ENCODE results near the gene CDKN1B.

The CDKN1B gene

DNA sequence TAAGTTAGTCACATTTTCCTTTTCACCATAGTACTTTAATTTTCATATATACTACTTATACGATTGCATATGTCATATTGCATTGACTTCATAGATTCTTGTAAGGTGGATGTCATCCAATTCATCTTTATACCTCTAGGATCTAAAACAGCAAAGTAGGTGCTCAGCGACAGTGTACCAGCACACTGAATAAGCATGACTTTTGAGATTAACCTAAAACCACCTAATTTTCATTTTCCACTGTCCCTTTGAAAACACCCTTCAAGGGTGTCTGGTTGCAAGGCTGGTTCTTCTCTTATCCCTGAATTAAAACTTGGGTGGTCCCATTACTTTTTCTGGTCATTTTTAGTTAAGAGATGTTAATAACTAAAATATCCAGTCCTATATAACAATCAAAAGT is 25.6 kb upstream of the CDKN1B start:
- no peak for TF ChIP-seq EZH2 (IDR thresholded peaks at IDR 0.05; ENCODE audit: borderline replicate concordance, low read length)
- TF ChIP-seq, protein P1, sequence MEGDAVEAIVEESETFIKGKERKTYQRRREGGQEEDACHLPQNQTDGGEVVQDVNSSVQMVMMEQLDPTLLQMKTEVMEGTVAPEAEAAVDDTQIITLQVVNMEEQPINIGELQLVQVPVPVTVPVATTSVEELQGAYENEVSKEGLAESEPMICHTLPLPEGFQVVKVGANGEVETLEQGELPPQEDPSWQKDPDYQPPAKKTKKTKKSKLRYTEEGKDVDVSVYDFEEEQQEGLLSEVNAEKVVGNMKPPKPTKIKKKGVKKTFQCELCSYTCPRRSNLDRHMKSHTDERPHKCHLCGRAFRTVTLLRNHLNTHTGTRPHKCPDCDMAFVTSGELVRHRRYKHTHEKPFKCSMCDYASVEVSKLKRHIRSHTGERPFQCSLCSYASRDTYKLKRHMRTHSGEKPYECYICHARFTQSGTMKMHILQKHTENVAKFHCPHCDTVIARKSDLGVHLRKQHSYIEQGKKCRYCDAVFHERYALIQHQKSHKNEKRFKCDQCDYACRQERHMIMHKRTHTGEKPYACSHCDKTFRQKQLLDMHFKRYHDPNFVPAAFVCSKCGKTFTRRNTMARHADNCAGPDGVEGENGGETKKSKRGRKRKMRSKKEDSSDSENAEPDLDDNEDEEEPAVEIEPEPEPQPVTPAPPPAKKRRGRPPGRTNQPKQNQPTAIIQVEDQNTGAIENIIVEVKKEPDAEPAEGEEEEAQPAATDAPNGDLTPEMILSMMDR (IDR thresholded peaks at IDR 0.05; ENCODE audit: low read length) = no peak
- H3K9me2 ChIP-seq (ENCODE audit: low read depth, low read length) = no peaks in the 10 kb centered on the region
- H3K27me3 ChIP-seq (ENCODE audit: insufficient read depth, low read length) = no peaks in the 10 kb centered on the region
- peak overlapping the region; percentile 95 for H3K27ac ChIP-seq (ENCODE audit: low read depth, low read length, poor library complexity, severe bottlenecking)
- H3K4me3 ChIP-seq (ENCODE audit: low read depth, low read length, poor library complexity, severe bottlenecking) = peak overlapping the region; percentile 24
- H4K20me1 ChIP-seq (ENCODE audit: insufficient read depth, low read length) = no peaks in the 10 kb centered on the region
- no peaks in the 10 kb centered on the region for H3K9me3 ChIP-seq (ENCODE audit: low read length)
- no peaks in the 10 kb centered on the region for H3K36me3 ChIP-seq (ENCODE audit: insufficient read depth, low read length)
- H3F3A ChIP-seq (ENCODE audit: insufficient read depth, low read length) = no peaks in the 10 kb centered on the region
- H3K9ac ChIP-seq (ENCODE audit: low read length) = peak overlapping the region; percentile 32
- H3K4me1 ChIP-seq (ENCODE audit: insufficient read depth, low read length, severe bottlenecking) = peaks cover 50% of the 10 kb centered on the region
- no peaks in the 10 kb centered on the region for H3K79me2 ChIP-seq (ENCODE audit: insufficient read depth, low read length)
- no peak overlapping the region for H2AFZ ChIP-seq (ENCODE audit: low read length)
- peak overlapping the region; percentile 41 for H3K4me2 ChIP-seq (ENCODE audit: low read length)

DNA sequence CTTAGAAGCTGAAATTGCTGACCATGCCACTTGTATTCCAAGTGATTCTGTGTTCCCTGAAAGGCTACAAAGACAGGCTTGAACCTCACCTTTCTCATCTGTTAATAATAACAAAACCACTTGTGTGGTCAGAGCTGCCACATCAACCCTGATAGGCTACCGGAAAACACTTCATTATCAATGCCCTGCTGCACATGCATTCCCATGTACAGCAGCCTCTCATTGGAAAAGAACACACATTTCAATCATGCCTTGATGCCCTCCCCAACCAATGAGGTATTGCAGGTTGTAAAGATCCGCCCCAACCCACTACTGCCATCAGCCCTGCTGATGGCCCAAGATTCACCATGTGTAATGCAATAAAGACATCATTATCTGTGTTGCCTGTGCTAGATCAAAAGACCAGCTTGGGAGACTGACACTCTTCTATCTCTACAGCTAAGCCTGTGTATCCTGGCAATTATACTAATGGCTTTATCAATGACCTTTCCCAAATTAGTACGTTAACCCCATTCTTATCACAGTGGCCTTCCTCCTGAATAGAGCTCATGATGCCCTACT is 24.0 kb upstream of the CDKN1B start:
- H2AFZ ChIP-seq (ENCODE audit: low read length) = no peak overlapping the region
- H4K20me1 ChIP-seq (ENCODE audit: insufficient read depth, low read length) = no peaks in the 10 kb centered on the region
- no peaks in the 10 kb centered on the region for H3F3A ChIP-seq (ENCODE audit: insufficient read depth, low read length)
- no peak overlapping the region for H3K4me2 ChIP-seq (ENCODE audit: low read length)
- no peak overlapping the region for H3K4me3 ChIP-seq (ENCODE audit: low read depth, low read length, poor library complexity, severe bottlenecking)
- H3K4me1 ChIP-seq (ENCODE audit: insufficient read depth, low read length, severe bottlenecking) = peaks cover 66% of the 10 kb centered on the region
- TF ChIP-seq EZH2 (IDR thresholded peaks at IDR 0.05; ENCODE audit: borderline replicate concordance, low read length) = no peak
- TF ChIP-seq, protein P1 (IDR thresholded peaks at IDR 0.05; ENCODE audit: low read length) = no peak
- no peaks in the 10 kb centered on the region for H3K9me2 ChIP-seq (ENCODE audit: low read depth, low read length)
- H3K9ac ChIP-seq (ENCODE audit: low read length) = no peak overlapping the region
- H3K79me2 ChIP-seq (ENCODE audit: insufficient read depth, low read length) = no peaks in the 10 kb centered on the region
- no peaks in the 10 kb centered on the region for H3K9me3 ChIP-seq (ENCODE audit: low read length)
- no peaks in the 10 kb centered on the region for H3K27me3 ChIP-seq (ENCODE audit: insufficient read depth, low read length)
- H3K36me3 ChIP-seq (ENCODE audit: insufficient read depth, low read length) = no peaks in the 10 kb centered on the region
- peak overlapping the region; percentile 95 for H3K27ac ChIP-seq (ENCODE audit: low read depth, low read length, poor library complexity, severe bottlenecking)

DNA sequence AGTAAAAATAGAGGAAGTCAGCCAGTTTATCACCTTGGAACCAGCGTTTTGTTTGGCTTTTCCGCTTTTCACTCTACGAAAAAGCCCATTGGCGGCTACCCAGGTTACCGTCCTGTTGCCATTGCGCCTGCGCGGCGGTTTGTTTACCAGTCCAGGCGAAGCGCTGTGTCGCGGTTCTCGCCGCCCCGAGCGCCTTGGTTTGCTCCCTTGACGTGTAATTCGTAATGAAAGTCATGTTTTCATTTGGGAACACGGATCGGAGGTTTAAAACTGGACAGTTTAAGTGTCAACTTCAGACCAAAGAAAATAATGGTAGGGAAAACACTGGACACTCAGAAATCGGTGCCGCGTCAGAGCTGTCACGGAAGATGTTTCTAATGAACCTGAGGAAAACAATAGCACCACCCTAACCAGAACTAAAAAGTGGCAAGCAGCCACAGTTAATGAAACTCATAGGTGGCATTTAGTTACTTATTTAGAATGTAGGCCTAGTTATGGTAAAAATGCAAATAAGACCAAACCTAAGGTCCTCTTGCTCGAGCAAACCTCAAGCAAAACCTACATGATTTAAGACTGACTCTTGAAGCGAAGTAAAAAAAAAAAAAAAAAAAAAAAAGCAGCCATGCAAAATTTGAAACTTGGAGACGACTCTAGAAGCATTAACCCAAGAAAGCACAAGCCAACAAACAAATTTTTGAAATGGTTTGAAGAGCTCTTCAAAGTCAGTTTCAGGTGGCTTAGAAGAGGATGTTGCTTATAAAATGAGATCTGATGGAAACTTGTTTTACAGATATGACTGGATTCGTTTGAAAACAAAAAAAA is 20.4 kb upstream of the CDKN1B start:
- Histone ChIP-seq H3K9me3 (ENCODE audit: low read length) (no peaks in the 10 kb centered on the region), H3K9me2 (ENCODE audit: low read depth, low read length) (no peaks in the 10 kb centered on the region), H3K27me3 (ENCODE audit: insufficient read depth, low read length) (no peaks in the 10 kb centered on the region), H4K20me1 (ENCODE audit: insufficient read depth, low read length) (no peaks in the 10 kb centered on the region), H3K4me1 (ENCODE audit: insufficient read depth, low read length, severe bottlenecking) (peaks cover 59% of the 10 kb centered on the region), H3K36me3 (ENCODE audit: insufficient read depth, low read length) (no peaks in the 10 kb centered on the region), H3K79me2 (ENCODE audit: insufficient read depth, low read length) (no peaks in the 10 kb centered on the region), H2AFZ (ENCODE audit: low read length) (no peak overlapping the region), H3K4me2 (ENCODE audit: low read length) (peak overlapping the region; percentile 84), H3F3A (ENCODE audit: insufficient read depth, low read length) (no peaks in the 10 kb centered on the region), H3K4me3 (ENCODE audit: low read depth, low read length, poor library complexity, severe bottlenecking) (peak overlapping the region; percentile 63), H3K27ac (ENCODE audit: low read depth, low read length, poor library complexity, severe bottlenecking) (peak overlapping the region; percentile 98), H3K9ac (ENCODE audit: low read length) (peak overlapping the region; percentile 74)
- TF ChIP-seq EZH2 (IDR thresholded peaks at IDR 0.05; ENCODE audit: borderline replicate concordance, low read length) = no peak
- TF ChIP-seq, protein P1 (IDR thresholded peaks at IDR 0.05; ENCODE audit: low read length) = no peak
